Measurements from ENCODE around the gene SDHAF4. TPM values are rescaled to one million over a fixed set of nuclear protein-coding genes. Genes with fewer than 3 reads are reported as not detected.
"Not testable (repeated sequence)": the region's sequence is repeated elsewhere in the genome, so short reads cannot be mapped to it uniquely, and the experiment has no call there.

The SDHAF4 gene
- total and polyA plus RNA-seq, 8 donors, result 3.2 to 16.3 (median 8.2) TPM; not detected in 1

DNA sequence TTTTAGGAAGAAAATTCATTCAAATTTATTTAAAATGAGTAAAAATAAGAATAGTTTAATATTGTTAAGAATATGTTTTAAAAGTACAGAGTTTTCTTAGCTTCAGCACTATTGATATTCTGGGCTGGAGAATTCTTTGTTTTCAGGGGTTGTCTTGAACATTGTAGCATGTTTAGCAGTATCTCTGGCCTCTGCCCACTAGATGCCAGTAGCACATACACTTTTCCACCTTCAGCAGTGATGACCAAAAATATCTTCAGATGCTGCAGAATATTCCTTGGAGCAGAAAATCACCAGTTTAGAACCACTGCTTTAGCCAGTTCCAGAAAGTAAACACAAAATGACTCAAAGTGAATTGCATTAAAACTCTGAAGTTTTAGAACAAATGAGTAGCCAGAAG, 19.4 kb upstream of the SDHAF4 start:
- Histone ChIP-seq H3K4me1 (no peaks in the 10 kb centered on the region), H3K27ac (no peak overlapping the region), H3K27me3 (no peaks in the 10 kb centered on the region), H3K9me3 (no peaks in the 10 kb centered on the region), H3K4me3 (no peak overlapping the region), H3K36me3 (peaks cover 0 to 28% (median 17%) of the 10 kb centered on the region in 4 donors)
- TF ChIP-seq CTCF (IDR thresholded peaks at IDR 0.05) (no peak), EP300 (IDR thresholded peaks at IDR 0.05) (no peak), POLR2AphosphoS5 (IDR thresholded peaks at IDR 0.05) (no peak), POLR2A (IDR thresholded peaks at IDR 0.05) (no peak)
- intact Hi-C loops (cut with DNase I; ENCODE audit: low total_unique reads), result no loop called here
- DNase-seq, result peak in 1 of 2 donors; percentile 48

DNA sequence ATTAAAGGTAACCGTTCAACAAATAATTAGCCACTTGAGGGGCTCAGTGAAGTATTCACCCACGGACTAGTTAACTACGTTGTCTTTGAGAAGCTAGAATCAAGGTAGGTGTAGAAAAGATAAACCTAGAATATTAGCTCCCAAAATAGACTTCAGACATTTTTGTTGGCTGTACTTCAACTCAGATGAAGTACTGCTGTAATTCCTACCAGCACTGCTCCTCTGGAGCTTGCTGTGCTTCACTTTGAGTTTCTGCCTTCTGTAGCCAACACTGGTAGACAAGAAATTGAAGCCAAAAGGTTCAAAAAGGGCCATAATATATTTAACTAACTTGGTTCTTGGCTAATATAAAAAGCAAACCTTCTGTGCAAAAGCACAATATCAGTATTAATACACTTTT, 18.8 kb upstream of the SDHAF4 start:
- DNase-seq, result no peak
- Histone ChIP-seq H3K4me3 (no peak overlapping the region), H3K9me3 (no peaks in the 10 kb centered on the region), H3K27ac (no peak overlapping the region), H3K4me1 (no peaks in the 10 kb centered on the region), H3K27me3 (no peaks in the 10 kb centered on the region), H3K36me3 (peaks cover 0 to 22% (median 16%) of the 10 kb centered on the region in 4 donors)
- 85 to 93% (median 89%) methylated on average over 3 of the region's 3 CpGs for WGBS, 5 donors
- TF ChIP-seq POLR2AphosphoS5 (IDR thresholded peaks at IDR 0.05) (no peak), CTCF (IDR thresholded peaks at IDR 0.05) (no peak), POLR2A (IDR thresholded peaks at IDR 0.05) (no peak), EP300 (IDR thresholded peaks at IDR 0.05) (no peak)
- intact Hi-C loops (cut with DNase I; ENCODE audit: low total_unique reads), result no loop called here

DNA sequence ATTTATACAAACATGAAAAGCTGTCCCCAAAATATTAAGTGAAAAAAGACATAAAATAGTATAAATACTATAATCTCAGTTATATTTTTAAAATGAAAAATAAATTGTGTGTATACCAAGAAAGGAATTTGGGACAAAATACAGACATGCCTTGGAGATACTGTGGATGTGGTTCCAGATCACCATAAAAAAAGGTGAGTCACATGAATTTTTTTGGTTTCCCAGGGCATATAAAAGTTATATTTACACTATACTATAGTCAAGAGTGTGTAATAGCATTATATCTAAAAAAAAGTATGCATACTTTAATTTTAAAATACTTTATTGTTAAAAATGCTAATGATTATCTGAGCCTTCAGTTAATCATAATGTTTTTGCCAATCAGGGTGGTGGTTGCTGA, 17.4 kb upstream of the SDHAF4 start:
- TF ChIP-seq CTCF (IDR thresholded peaks at IDR 0.05), result no peak
- no peak for TF ChIP-seq EP300 (IDR thresholded peaks at IDR 0.05)
- TF ChIP-seq POLR2AphosphoS5 (IDR thresholded peaks at IDR 0.05), result no peak
- no peak for TF ChIP-seq POLR2A (IDR thresholded peaks at IDR 0.05)
- H3K9me3 ChIP-seq, result no peaks in the 10 kb centered on the region
- intact Hi-C loops (cut with DNase I; ENCODE audit: low total_unique reads), result no loop called here
- H3K4me1 ChIP-seq, result no peaks in the 10 kb centered on the region
- H3K27me3 ChIP-seq, result no peaks in the 10 kb centered on the region
- no peak for DNase-seq
- H3K4me3 ChIP-seq, result no peak overlapping the region
- H3K36me3 ChIP-seq, result peaks cover 0 to 22% (median 9%) of the 10 kb centered on the region in 4 donors
- H3K27ac ChIP-seq, result no peak overlapping the region

DNA sequence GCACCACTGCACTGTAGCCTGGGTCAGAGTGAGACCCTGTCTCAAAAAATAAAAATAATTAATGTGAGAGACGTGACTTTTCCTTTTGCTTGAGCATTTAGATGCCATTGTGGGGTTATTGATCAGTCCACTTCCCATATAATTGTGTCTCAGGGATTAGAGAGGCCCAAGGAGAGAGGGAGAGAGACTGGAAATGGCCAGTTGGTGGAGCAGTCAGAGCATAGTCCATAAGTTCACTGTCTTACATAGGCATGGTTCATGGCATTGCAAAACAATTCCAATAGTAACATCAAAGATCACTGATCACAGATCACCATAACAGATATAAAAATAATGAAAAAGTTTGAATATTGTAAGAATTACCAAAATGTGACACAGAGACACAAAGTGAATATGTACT, 15.2 kb upstream of the SDHAF4 start:
- H3K4me1 ChIP-seq, result no peaks in the 10 kb centered on the region
- no peak for DNase-seq
- intact Hi-C loops (cut with DNase I; ENCODE audit: low total_unique reads), result no loop called here

DNA sequence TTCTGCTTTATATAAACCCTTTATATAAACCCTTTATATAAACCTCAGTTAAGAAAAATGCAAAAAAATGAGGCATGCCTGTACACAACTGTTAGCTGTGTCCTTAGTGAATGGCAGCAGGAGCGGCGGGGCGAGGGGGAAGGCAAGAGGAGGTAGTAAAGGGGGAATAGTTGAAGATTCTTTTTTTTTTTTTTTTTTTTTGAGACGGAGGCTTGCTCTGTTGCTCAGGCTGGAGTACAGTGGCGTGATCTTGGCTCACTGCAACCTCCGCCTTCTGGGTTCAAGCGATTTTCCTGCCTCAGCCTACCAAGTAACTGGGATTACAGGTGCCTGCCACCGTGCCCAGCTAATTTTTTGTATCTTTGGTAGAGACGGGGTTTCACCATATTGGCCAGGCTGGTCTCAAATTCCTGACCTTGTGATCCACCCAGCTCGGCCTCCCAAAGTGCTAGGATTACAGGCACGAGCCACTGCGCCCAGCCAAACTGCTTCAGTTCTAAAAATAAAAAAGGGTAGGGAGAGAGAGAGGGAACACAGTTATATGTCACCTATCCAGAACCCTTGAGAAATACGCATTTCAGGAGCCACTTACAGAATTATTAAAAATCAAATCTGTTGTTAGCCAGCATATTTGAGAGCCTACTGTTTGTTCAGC, 14.3 kb upstream of the SDHAF4 start:
- DNase-seq; H3K27ac ChIP-seq; H3K9me3 ChIP-seq; intact Hi-C loops (cut with DNase I; ENCODE audit: low total_unique reads); H3K4me1 ChIP-seq; H3K27me3 ChIP-seq; H3K4me3 ChIP-seq: not testable (repeated sequence)
- WGBS, 5 donors, result 81 to 93% (median 88%) methylated on average over 12 to 13 of the region's 13 CpGs
- H3K36me3 ChIP-seq, result peaks cover 0 to 25% (median 5%) of the 10 kb centered on the region in 4 donors

More for the DNA sequence above, 15.2 kb upstream of the SDHAF4 start:
- no peaks in the 10 kb centered on the region for H3K9me3 ChIP-seq
- 88 to 100% (median 94%) methylated on average over 1 of the region's 1 CpG for WGBS, 5 donors
- TF ChIP-seq EP300 (IDR thresholded peaks at IDR 0.05) (no peak), POLR2AphosphoS5 (IDR thresholded peaks at IDR 0.05) (no peak), CTCF (IDR thresholded peaks at IDR 0.05) (peak in 1 of 7 experiments; percentile 10)
- H3K27ac ChIP-seq, result no peak overlapping the region
- no peak overlapping the region for H3K4me3 ChIP-seq
- peaks cover 0 to 17% (median 5%) of the 10 kb centered on the region in 4 donors for H3K36me3 ChIP-seq
- H3K27me3 ChIP-seq, result no peaks in the 10 kb centered on the region

Measured in stomach (tissue), 9 donors.